Panc1 (cell line): ENCODE results near the gene CDKN3.

Experiments
- POLR2AphosphoS5 ChIP-seq: IDR thresholded peaks from 2 replicates; pipeline ENCODE4 v1.6.1; 2012; ENCODE audit warnings: mild to moderate bottlenecking, low read depth, low read length, moderate library complexity
- SIN3A ChIP-seq: IDR thresholded peaks from 2 replicates; pipeline ENCODE4 v1.6.1; 2012; ENCODE audit warnings: low read depth, mild to moderate bottlenecking, low read length, moderate library complexity, borderline replicate concordance; ENCODE audit not compliant: insufficient read depth
- TCF7L2 ChIP-seq: IDR thresholded peaks from 2 replicates; pipeline ENCODE4 v1.6.1; 2011; ENCODE audit warnings: mild to moderate bottlenecking, low read depth, low read length, inconsistent platforms
- TF ChIP-seq, protein P1 (sequence below): fragments of 450-650 bp; IDR thresholded peaks from 2 replicates; pipeline ENCODE4 v1.5.1; 2017; ENCODE audit warnings: mild to moderate bottlenecking
- TF ChIP-seq, protein P2 (sequence below), 2 experiments: IDR thresholded peaks; 2 replicates each; pipeline ENCODE4 v1.6.1; 2011 to 2012; ENCODE audit warnings: low read depth in 2 of 2, control low read depth in 1 of 2, low read length in 1 of 2, mild to moderate bottlenecking in 1 of 2, moderate library complexity in 1 of 2; ENCODE audit not compliant: insufficient read depth in 1 of 2

DNA sequence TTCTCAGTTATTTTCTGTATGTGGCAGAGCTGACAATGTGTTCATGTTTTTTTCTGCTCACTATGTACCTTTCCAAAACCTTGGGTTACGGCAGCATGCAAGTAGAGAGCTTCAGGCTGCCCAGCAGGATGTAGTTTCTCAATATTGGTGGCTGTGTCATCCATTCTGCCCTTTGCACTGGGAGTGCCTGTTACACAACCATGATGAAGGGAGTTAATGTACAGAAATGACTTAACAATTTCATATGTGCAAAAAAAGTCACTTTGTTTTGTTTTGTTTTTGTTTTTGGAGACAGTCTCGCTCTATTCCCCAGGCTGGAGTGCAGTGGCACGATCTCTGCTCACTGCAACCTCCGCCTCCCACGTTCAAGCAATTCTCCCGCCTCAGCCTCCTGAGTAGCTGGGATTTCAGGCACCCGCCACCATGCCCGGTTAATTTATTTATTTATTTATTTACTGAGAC is 50.5 kb downstream of the CDKN3 start:
- TF ChIP-seq, protein P1, sequence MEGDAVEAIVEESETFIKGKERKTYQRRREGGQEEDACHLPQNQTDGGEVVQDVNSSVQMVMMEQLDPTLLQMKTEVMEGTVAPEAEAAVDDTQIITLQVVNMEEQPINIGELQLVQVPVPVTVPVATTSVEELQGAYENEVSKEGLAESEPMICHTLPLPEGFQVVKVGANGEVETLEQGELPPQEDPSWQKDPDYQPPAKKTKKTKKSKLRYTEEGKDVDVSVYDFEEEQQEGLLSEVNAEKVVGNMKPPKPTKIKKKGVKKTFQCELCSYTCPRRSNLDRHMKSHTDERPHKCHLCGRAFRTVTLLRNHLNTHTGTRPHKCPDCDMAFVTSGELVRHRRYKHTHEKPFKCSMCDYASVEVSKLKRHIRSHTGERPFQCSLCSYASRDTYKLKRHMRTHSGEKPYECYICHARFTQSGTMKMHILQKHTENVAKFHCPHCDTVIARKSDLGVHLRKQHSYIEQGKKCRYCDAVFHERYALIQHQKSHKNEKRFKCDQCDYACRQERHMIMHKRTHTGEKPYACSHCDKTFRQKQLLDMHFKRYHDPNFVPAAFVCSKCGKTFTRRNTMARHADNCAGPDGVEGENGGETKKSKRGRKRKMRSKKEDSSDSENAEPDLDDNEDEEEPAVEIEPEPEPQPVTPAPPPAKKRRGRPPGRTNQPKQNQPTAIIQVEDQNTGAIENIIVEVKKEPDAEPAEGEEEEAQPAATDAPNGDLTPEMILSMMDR = no peak
- TF ChIP-seq, protein P2, sequence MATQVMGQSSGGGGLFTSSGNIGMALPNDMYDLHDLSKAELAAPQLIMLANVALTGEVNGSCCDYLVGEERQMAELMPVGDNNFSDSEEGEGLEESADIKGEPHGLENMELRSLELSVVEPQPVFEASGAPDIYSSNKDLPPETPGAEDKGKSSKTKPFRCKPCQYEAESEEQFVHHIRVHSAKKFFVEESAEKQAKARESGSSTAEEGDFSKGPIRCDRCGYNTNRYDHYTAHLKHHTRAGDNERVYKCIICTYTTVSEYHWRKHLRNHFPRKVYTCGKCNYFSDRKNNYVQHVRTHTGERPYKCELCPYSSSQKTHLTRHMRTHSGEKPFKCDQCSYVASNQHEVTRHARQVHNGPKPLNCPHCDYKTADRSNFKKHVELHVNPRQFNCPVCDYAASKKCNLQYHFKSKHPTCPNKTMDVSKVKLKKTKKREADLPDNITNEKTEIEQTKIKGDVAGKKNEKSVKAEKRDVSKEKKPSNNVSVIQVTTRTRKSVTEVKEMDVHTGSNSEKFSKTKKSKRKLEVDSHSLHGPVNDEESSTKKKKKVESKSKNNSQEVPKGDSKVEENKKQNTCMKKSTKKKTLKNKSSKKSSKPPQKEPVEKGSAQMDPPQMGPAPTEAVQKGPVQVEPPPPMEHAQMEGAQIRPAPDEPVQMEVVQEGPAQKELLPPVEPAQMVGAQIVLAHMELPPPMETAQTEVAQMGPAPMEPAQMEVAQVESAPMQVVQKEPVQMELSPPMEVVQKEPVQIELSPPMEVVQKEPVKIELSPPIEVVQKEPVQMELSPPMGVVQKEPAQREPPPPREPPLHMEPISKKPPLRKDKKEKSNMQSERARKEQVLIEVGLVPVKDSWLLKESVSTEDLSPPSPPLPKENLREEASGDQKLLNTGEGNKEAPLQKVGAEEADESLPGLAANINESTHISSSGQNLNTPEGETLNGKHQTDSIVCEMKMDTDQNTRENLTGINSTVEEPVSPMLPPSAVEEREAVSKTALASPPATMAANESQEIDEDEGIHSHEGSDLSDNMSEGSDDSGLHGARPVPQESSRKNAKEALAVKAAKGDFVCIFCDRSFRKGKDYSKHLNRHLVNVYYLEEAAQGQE (IDR thresholded peaks at IDR 0.05; ENCODE audit: insufficient read depth in 1 of 2, low read depth in 2 of 2, low read length in 1 of 2) = no peak
- TF ChIP-seq POLR2AphosphoS5 (no peak), SIN3A (no peak), TCF7L2 (no peak)
